Activated B cell treated with CpG ODN at 0.5 μM for 24 hours (primary cell): ENCODE results near the gene PMEL. TPM values are rescaled to one million over a fixed set of nuclear protein-coding genes. Genes with fewer than 3 reads are reported as not detected.
"Not testable (repeated sequence)": the region's sequence is repeated elsewhere in the genome, so short reads cannot be mapped to it uniquely, and the experiment has no call there.

Experiments
- ATAC-seq: fragments of 200-7000 bp; cut with Tn5 transposase; one replicate; pipeline ENCODE4 v1.10.0; 2021; ENCODE audit warnings: low read depth, mild to moderate bottlenecking, moderate library complexity
- CTCF ChIA-PET: fragments of 350-600 bp; sonication (Branson Sonifier 250); formaldehyde crosslinking; loops from one replicate; lab custom pipeline; 2021; ENCODE audit warnings: antibody characterized with exemption; lab: Charles Lee
- POLR2A ChIA-PET: fragments of 350-600 bp; sonication (Branson Sonifier 250); formaldehyde crosslinking; loops from one replicate; lab custom pipeline; 2021; ENCODE audit warnings: antibody characterized with exemption; lab: Charles Lee
- DNase-seq: peaks from one replicate; pipeline ENCODE4 v3.0.0; 2022
- H3K27ac Mint-ChIP-seq: one replicate; pipeline ENCODE4 v1.8.0; 2020; ENCODE audit warnings: mixed read lengths
- H3K27me3 Mint-ChIP-seq: one replicate; pipeline ENCODE4 v1.8.0; 2021; ENCODE audit warnings: mixed read lengths
- H3K36me3 Mint-ChIP-seq: one replicate; pipeline ENCODE4 v1.8.0; 2021; ENCODE audit warnings: low read depth, mixed read lengths
- H3K4me1 Mint-ChIP-seq: one replicate; pipeline ENCODE4 v1.8.0; 2021; ENCODE audit warnings: mixed read lengths
- H3K4me3 Mint-ChIP-seq: one replicate; pipeline ENCODE4 v1.8.0; 2020; ENCODE audit warnings: mild to moderate bottlenecking, mixed read lengths
- H3K9me3 Mint-ChIP-seq: one replicate; pipeline ENCODE4 v1.8.0; 2020; ENCODE audit warnings: mixed read lengths
- intact Hi-C: fragments of 100-400 bp; cut with micrococcal nuclease; formaldehyde crosslinking; loops from one replicate; pipeline ENCODE4 v1.15.1; 2024
- total RNA-seq: library from RNA; stranded (reverse); gene quantifications from 2 replicates; pipeline ENCODE4 v1.2.3, GENCODE V29; 2022
- TF ChIP-seq, protein P1 (sequence below): fragments of 200-600 bp; IDR thresholded peaks from one replicate; pipeline ENCODE4 v1.8.0; 2022; ENCODE audit warnings: antibody characterized with exemption, mild to moderate bottlenecking

Gene PMEL
- total RNA-seq, 1 donor from 2014 or later = not detected

DNA sequence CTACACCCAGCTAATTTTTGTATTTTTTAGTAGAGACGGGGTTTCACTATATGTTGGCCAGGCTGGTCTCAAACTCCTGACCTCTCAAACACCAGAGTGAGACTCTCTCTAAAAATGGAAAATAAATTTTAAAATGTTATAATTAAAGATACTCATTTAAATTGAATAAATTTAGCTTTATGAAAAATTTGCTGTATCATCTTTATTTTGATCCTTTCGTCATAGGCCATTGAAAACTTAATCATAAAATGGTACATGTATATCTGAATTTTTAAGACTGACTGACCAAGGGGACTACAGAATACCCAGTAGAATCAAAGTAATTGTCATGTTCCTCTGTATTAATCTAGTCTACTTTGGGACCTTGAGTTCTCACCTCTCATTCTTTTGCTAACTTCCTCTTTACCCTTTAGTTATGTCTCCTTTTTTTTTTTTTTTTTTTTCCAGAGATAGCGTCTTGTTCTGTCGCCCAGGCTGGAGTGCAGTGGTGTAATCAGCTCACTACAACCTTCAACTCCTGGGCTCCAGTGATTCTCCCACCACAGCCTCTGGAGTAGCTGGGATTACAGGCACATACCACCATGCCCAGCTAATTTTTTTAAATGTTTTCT, 17.5 kb upstream of the PMEL start:
- H3K27me3 Mint-ChIP-seq = no peaks in the 10 kb centered on the region
- TF ChIP-seq, protein P1, sequence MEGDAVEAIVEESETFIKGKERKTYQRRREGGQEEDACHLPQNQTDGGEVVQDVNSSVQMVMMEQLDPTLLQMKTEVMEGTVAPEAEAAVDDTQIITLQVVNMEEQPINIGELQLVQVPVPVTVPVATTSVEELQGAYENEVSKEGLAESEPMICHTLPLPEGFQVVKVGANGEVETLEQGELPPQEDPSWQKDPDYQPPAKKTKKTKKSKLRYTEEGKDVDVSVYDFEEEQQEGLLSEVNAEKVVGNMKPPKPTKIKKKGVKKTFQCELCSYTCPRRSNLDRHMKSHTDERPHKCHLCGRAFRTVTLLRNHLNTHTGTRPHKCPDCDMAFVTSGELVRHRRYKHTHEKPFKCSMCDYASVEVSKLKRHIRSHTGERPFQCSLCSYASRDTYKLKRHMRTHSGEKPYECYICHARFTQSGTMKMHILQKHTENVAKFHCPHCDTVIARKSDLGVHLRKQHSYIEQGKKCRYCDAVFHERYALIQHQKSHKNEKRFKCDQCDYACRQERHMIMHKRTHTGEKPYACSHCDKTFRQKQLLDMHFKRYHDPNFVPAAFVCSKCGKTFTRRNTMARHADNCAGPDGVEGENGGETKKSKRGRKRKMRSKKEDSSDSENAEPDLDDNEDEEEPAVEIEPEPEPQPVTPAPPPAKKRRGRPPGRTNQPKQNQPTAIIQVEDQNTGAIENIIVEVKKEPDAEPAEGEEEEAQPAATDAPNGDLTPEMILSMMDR = no peak
- DNase-seq = no peak
- ATAC-seq = peak; percentile 60
- ChIA-PET POLR2A (interaction anchor here (0.6 to 3.2 kb wide), 6 partner anchors 9 to 52 kb away, joined by 4 to 33 read pairs (median 4); partner anchors contain the start of gene RAB5B), CTCF (interaction anchor here (0.6 to 2.3 kb wide), 5 partner anchors 12 to 1174 kb away, joined by 3 to 13 read pairs (median 3); partner anchors contain the start of gene SUOX)
- H3K4me1 Mint-ChIP-seq = peaks cover 29% of the 10 kb centered on the region
- peaks cover 62% of the 10 kb centered on the region for H3K36me3 Mint-ChIP-seq
- peak overlapping the region; percentile 77 for H3K27ac Mint-ChIP-seq
- intact Hi-C loops = no loop called here
- no peak overlapping the region for H3K4me3 Mint-ChIP-seq
- H3K9me3 Mint-ChIP-seq = no peaks in the 10 kb centered on the region

- no peak overlapping the region for H3K4me3 Mint-ChIP-seq
- no peaks in the 10 kb centered on the region for H3K9me3 Mint-ChIP-seq
- intact Hi-C loops = loop anchor here (1.0 kb wide), 1 partner anchor 8 kb away; the partner anchor contains the start of gene RAB5B
- CTCF ChIA-PET = interaction anchor here (0.6 to 2.3 kb wide), 4 partner anchors 13 to 244 kb away, joined by 3 to 13 read pairs (median 4); partner anchors contain the start of gene SUOX
- no peaks in the 10 kb centered on the region for H3K27me3 Mint-ChIP-seq
- H3K4me1 Mint-ChIP-seq = peaks cover 32% of the 10 kb centered on the region
- H3K27ac Mint-ChIP-seq = no peak overlapping the region
- peak; percentile 78 for ATAC-seq
- DNase-seq = no peak
- TF ChIP-seq, protein P1 = no peak
- POLR2A ChIA-PET = interaction anchor here (0.6 to 3.2 kb wide), 9 partner anchors 8 to 1657 kb away, joined by 3 to 33 read pairs (median 5); partner anchors contain the start of gene RAB5B
- H3K36me3 Mint-ChIP-seq = peaks cover 61% of the 10 kb centered on the region
Measured at GRCh38 chr12:55982319-55982936, 16.6 kb upstream of the PMEL start.

DNA sequence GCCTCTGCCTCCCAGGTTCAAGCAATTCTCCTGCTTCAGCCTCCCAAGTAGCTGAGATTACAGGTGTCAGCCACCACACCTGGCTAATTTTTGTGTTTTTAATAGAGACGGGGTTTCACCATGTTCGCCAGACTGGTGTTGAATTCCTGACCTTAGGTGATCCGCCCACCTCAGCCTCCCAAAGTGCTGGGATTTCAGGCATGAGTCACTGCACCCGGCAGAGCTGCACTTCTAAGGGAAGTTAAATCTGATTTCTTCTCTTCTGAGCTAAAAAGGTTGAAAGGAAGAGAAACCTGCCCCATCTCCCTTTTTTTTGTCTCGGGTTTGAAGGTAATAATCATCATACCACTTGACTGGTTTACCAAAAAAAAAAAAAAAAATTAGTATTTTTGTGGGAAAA, 16.0 kb upstream of the PMEL start:
- ChIA-PET POLR2A (interaction anchor here (0.6 to 3.2 kb wide), 6 partner anchors 8 to 1657 kb away, joined by 3 to 33 read pairs (median 4); partner anchors contain the start of gene RAB5B), CTCF (interaction anchor here (1.7 to 2.3 kb wide), 3 partner anchors 14 to 243 kb away, joined by 3 to 13 read pairs (median 6); partner anchors contain the start of gene SUOX)
- not testable (repeated sequence) for H3K27ac Mint-ChIP-seq, ATAC-seq, H3K4me3 Mint-ChIP-seq, H3K9me3 Mint-ChIP-seq, DNase-seq, H3K27me3 Mint-ChIP-seq
- intact Hi-C loops = loop anchor here (1.0 kb wide), 1 partner anchor 8 kb away; the partner anchor contains the start of gene RAB5B
- Mint-ChIP-seq H3K4me1 (peaks cover 36% of the 10 kb centered on the region), H3K36me3 (peaks cover 60% of the 10 kb centered on the region)

DNA sequence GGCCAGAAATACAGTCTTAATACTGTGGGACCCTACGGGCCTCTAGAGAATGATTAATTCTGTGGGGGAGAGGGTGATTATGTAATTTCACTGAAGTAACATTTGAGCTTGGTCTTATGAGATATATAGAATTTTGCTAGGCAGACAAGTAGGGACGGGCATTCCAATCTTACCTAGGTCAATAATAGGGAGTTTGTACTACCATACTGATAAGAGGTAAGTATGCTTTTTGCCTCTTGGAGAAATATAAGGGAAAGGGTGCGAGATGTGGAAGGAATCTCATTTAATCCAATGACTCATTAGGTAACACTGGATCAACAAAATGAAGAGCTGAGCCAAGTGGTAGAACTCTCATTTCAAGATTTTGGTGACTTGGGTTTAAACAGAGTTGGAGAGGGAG, 13.2 kb upstream of the PMEL start:
- ChIA-PET CTCF (no interaction called here), POLR2A (no interaction called here)
- DNase-seq = no peak
- H3K4me1 Mint-ChIP-seq = peaks cover 43% of the 10 kb centered on the region
- TF ChIP-seq, protein P1 = no peak
- H3K27ac Mint-ChIP-seq = no peak overlapping the region
- no peaks in the 10 kb centered on the region for H3K27me3 Mint-ChIP-seq
- intact Hi-C loops = no loop called here
- ATAC-seq = no peak
- no peaks in the 10 kb centered on the region for H3K9me3 Mint-ChIP-seq
- no peak overlapping the region for H3K4me3 Mint-ChIP-seq
- peaks cover 48% of the 10 kb centered on the region for H3K36me3 Mint-ChIP-seq

DNA sequence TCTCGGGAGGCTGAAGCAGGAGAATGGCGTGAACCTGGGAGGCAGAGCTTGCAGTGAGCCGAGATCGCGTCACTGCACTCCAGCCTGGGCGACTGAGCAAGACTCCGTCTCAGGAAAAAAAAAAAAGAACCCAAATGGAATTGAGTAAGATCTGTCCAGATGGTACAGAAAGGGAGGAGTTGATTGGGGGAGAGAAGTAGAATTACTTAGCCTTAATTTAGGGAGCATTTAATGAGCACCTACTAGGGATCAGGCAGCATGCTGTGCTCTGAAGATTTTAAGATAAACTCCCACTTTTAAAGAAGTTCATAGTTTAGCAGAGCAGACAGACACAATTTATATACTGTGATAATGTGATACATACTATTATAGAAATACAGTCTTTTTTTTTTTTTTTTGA, 12.6 kb upstream of the PMEL start:
- H3K4me3 Mint-ChIP-seq = no peak overlapping the region
- H3K9me3 Mint-ChIP-seq = no peaks in the 10 kb centered on the region
- H3K4me1 Mint-ChIP-seq = peaks cover 38% of the 10 kb centered on the region
- H3K27ac Mint-ChIP-seq = no peak overlapping the region
- DNase-seq = no peak
- CTCF ChIA-PET = no interaction called here
- no peaks in the 10 kb centered on the region for H3K27me3 Mint-ChIP-seq
- intact Hi-C loops = no loop called here
- POLR2A ChIA-PET = interaction anchor here (0.6 kb wide), 1 partner anchor 9 kb away, joined by 3 read pairs; no protein-coding TSS in a partner anchor
- TF ChIP-seq, protein P1 = no peak
- ATAC-seq = no peak
- peaks cover 44% of the 10 kb centered on the region for H3K36me3 Mint-ChIP-seq
